ENCODE measurements around the gene ATP13A4. TPM values are rescaled to one million over a fixed set of nuclear protein-coding genes. Genes with fewer than 3 reads are reported as not detected.

Gene ATP13A4
- total and polyA plus RNA-seq, 2 of the 4 experiments (the other 2 are of a cell fraction) = under 0.01 TPM; not detected in 1

GRCh38 chr3:193470710-193471109, 84.0 kb downstream of the ATP13A4 start:
- no peak overlapping the region for H4K91ac ChIP-seq (ENCODE audit: insufficient read depth, low read depth, low read length)
- CTCF ChIA-PET = no interaction called here

More at GRCh38 chr3:193470710-193471109, 84.0 kb downstream of the ATP13A4 start:
- no peak overlapping the region for H2BK5ac ChIP-seq (ENCODE audit: low read depth, low read length, poor library complexity, severe bottlenecking)
- no peak overlapping the region for H3K4ac ChIP-seq (ENCODE audit: low read depth, low read length)
- no CpG with 5 or more reads among the region's 6 CpGs for WGBS, 2 experiments (ENCODE audit: extremely low coverage in 2 of 2, insufficient read length in 1 of 2)
- no peak overlapping the region for H2AK5ac ChIP-seq (ENCODE audit: low read depth, low read length)
- in situ Hi-C loops (cut with MboI; ENCODE audit: low sequenced_read_pairs) = no loop called here
- POLR2A ChIA-PET (ENCODE audit: unreplicated experiment) = no interaction called here
- H3K9me3 ChIP-seq (ENCODE audit: control insufficient read depth, insufficient read depth, low read length) = no peaks in the 10 kb centered on the region
- intact Hi-C loops (cut with micrococcal nuclease) = no loop called here
- H2BK15ac ChIP-seq (ENCODE audit: low read depth, low read length) = no peak overlapping the region
- H2AFZ ChIP-seq (replicated peaks; ENCODE audit: low read length, poor library complexity) = peak overlapping the region; percentile 63
- no peak overlapping the region for H2BK20ac ChIP-seq (ENCODE audit: low read depth, low read length)
- H3K27ac ChIP-seq (ENCODE audit: insufficient read depth, low read length) = no peak overlapping the region
- no peak overlapping the region for H2BK120ac ChIP-seq (ENCODE audit: low read depth, low read length)
- dilution Hi-C loops (cut with HindIII; ENCODE audit: low sequenced_read_pairs, unreplicated experiment) = no loop called here
- no peak for TF ChIP-seq MXI1 (IDR thresholded peaks at IDR 0.05; ENCODE audit: borderline replicate concordance, low read depth, low read length)
- TF ChIP-seq RAD21 (IDR thresholded peaks at IDR 0.05; ENCODE audit: low read length) = no peak
- TF ChIP-seq CHD1 (IDR thresholded peaks at IDR 0.05; ENCODE audit: low read depth, low read length) = no peak
- TF ChIP-seq CEBPB (IDR thresholded peaks at IDR 0.05; ENCODE audit: low read depth, low read length) = no peak
- no peak for TF ChIP-seq NFE2L2 (IDR thresholded peaks at IDR 0.05; ENCODE audit: low read depth, low read length)
- no peak for TF ChIP-seq FOS (IDR thresholded peaks at IDR 0.05; ENCODE audit: low read depth, low read length)
- TF ChIP-seq SMC3 (IDR thresholded peaks at IDR 0.05; ENCODE audit: low read depth, low read length) = no peak
- TF ChIP-seq RFX5 (IDR thresholded peaks at IDR 0.05; ENCODE audit: low read depth, low read length) = no peak
- no peaks in the 10 kb centered on the region for H3K4me1 ChIP-seq (ENCODE audit: control insufficient read depth, insufficient read depth, low read length)
- H3K14ac ChIP-seq (replicated peaks; ENCODE audit: low read depth, low read length) = no peak overlapping the region
- no peak overlapping the region for H3K4me3 ChIP-seq (ENCODE audit: insufficient read depth, low read depth, low read length)
- H3K18ac ChIP-seq (ENCODE audit: low read depth, low read length) = no peak overlapping the region
- no peak overlapping the region for H3K23ac ChIP-seq (ENCODE audit: low read depth, low read length)
- no TSS peak for BruUV-seq (replicated peaks)
- H3K56ac ChIP-seq (ENCODE audit: extremely low read depth, insufficient read depth, low read length) = no peak overlapping the region
- H3K27me3 ChIP-seq (ENCODE audit: control insufficient read depth, insufficient read depth, low read length) = no peaks in the 10 kb centered on the region
- H3K36me3 ChIP-seq (ENCODE audit: control insufficient read depth, insufficient read depth, low read length) = no peaks in the 10 kb centered on the region
- H4K20me1 ChIP-seq (ENCODE audit: insufficient read depth, low read length) = no peaks in the 10 kb centered on the region
- H4K5ac ChIP-seq (ENCODE audit: low read depth, low read length) = no peak overlapping the region
- H3K4me2 ChIP-seq (ENCODE audit: low read depth, low read length) = no peak overlapping the region
- no peaks in the 10 kb centered on the region for H3K9me1 ChIP-seq (ENCODE audit: insufficient read depth, low read length)
- no peak overlapping the region for H4K8ac ChIP-seq (ENCODE audit: low read depth in 2 of 2, low read length in 2 of 2)
- ATAC-seq (ENCODE audit: low read depth) (no peak), DNase-seq (no peak)
- H3K9ac ChIP-seq (ENCODE audit: low read depth, low read length) = no peak overlapping the region
- no peaks in the 10 kb centered on the region for H3K79me1 ChIP-seq (ENCODE audit: low read depth in 1 of 2, low read length in 2 of 2)
- H2AK9ac ChIP-seq (replicated peaks; ENCODE audit: low read depth, low read length, poor library complexity) = no peak overlapping the region

All from IMR-90 (cell line).